NCI-H1417 treated with DMSO at 0.1 percent for 48 hours (cell line): Measurements from ENCODE around the gene CREBL2.
"Not testable (repeated sequence)": the region's sequence is repeated elsewhere in the genome, so short reads cannot be mapped to it uniquely, and the experiment has no call there.

Experiments used
- DNase-seq: peaks from one replicate; lab custom pipeline; 2025; lab: John Stamatoyannopoulos, UW

The CREBL2 gene

GRCh38 chr12:12636641-12637040, 25.0 kb downstream of the CREBL2 start:
- DNase-seq: no peak

GRCh38 chr12:12639995-12640394, 28.3 kb downstream of the CREBL2 start:
- DNase-seq: not testable (repeated sequence)

GRCh38 chr12:12641650-12642049, 30.0 kb downstream of the CREBL2 start:
- DNase-seq: no peak

- no peak for DNase-seq
Observed at GRCh38 chr12:12642916-12643315, 31.2 kb downstream of the CREBL2 start.

GRCh38 chr12:12645485-12645884, 33.8 kb downstream of the CREBL2 start:
- DNase-seq: no peak

GRCh38 chr12:12645968-12646367, 34.3 kb downstream of the CREBL2 start:
- DNase-seq: not testable (repeated sequence)

- no peak for DNase-seq
Observed at GRCh38 chr12:12646483-12647072, 34.9 kb downstream of the CREBL2 start.

GRCh38 chr12:12648284-12648683, 36.6 kb downstream of the CREBL2 start:
- DNase-seq: no peak

GRCh38 chr12:12648951-12649650, 37.4 kb downstream of the CREBL2 start:
- DNase-seq: no peak

- DNase-seq: no peak
Observed at GRCh38 chr12:12651752-12652151, 40.1 kb downstream of the CREBL2 start.

- not testable (repeated sequence) for DNase-seq
Observed at GRCh38 chr12:12652704-12653103, 41.0 kb downstream of the CREBL2 start.

- no peak for DNase-seq
Observed at GRCh38 chr12:12653922-12654321, 42.2 kb downstream of the CREBL2 start.

GRCh38 chr12:12654691-12655460, 43.2 kb downstream of the CREBL2 start:
- DNase-seq: no peak

- DNase-seq: no peak
Observed at GRCh38 chr12:12660201-12660600, 48.5 kb downstream of the CREBL2 start.

- DNase-seq: no peak
Observed at GRCh38 chr12:12661086-12661856, 49.6 kb downstream of the CREBL2 start.

- no peak for DNase-seq
Observed at GRCh38 chr12:12663644-12664294, 52.1 kb downstream of the CREBL2 start.

- DNase-seq: no peak
Observed at GRCh38 chr12:12665194-12665593, 53.5 kb downstream of the CREBL2 start.

- DNase-seq: no peak
Observed at GRCh38 chr12:12668005-12668404, 56.3 kb downstream of the CREBL2 start.

GRCh38 chr12:12669020-12669419, 57.3 kb downstream of the CREBL2 start:
- DNase-seq: no peak

GRCh38 chr12:12671850-12672660, 60.4 kb downstream of the CREBL2 start:
- DNase-seq: no peak

GRCh38 chr12:12673296-12673695, 61.6 kb downstream of the CREBL2 start:
- no peak for DNase-seq
